IPS-20b (cell line): ENCODE results near the gene LPP.

Experiments used
- H3K27ac ChIP-seq: one replicate; pipeline ENCODE4 v1.5.1; 2013; ENCODE audit warnings: low read length
- H3K27me3 ChIP-seq: 2 replicates; pipeline ENCODE4 v1.6.1; 2013; ENCODE audit warnings: mild to moderate bottlenecking, low read length, inconsistent platforms; ENCODE audit not compliant: insufficient read depth
- H3K36me3 ChIP-seq: 2 replicates; pipeline ENCODE4 v1.6.1; 2013; ENCODE audit warnings: low read depth, mild to moderate bottlenecking, inconsistent platforms, low read length, moderate library complexity; ENCODE audit not compliant: insufficient read depth
- H3K4me1 ChIP-seq: 2 replicates; pipeline ENCODE4 v1.6.1; 2013; ENCODE audit warnings: mild to moderate bottlenecking, control low read depth, inconsistent platforms, low read length, moderate library complexity; ENCODE audit not compliant: insufficient read depth
- H3K4me3 ChIP-seq: 2 replicates; pipeline ENCODE4 v1.5.1; 2013; ENCODE audit warnings: mild to moderate bottlenecking, low read length, inconsistent platforms
- H3K9ac ChIP-seq: 2 replicates; pipeline ENCODE4 v1.6.1; 2013; ENCODE audit warnings: low read depth, mild to moderate bottlenecking, inconsistent platforms, low read length, moderate library complexity
- H3K9me3 ChIP-seq: 2 replicates; pipeline ENCODE4 v1.6.1; 2013; ENCODE audit warnings: mild to moderate bottlenecking, low read depth, low read length, inconsistent platforms; ENCODE audit not compliant: insufficient read depth

Gene LPP

DNA sequence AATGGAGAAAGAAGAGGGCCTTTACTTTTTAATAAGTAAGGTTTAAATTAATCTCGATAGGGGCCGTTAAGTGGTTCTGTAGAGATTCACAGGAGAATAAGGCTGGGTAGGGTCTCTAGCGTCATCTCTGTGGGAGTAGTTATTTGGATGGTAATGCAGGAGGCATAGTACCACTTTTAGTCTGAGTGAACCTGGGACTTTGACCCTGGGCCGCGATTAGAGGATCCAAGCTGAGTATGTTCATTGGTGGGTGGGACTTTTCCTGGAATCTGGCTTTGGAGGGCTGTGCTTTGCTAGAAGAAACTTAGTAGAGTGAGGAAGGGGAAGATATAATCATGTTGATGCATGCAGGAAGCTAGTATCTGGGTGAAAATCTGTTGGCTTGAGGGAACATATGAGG is 4.0 kb downstream of the LPP start:
- H3K36me3 ChIP-seq = no peaks in the 10 kb centered on the region
- H3K9me3 ChIP-seq = no peaks in the 10 kb centered on the region
- H3K4me1 ChIP-seq = peaks cover 17% of the 10 kb centered on the region

DNA sequence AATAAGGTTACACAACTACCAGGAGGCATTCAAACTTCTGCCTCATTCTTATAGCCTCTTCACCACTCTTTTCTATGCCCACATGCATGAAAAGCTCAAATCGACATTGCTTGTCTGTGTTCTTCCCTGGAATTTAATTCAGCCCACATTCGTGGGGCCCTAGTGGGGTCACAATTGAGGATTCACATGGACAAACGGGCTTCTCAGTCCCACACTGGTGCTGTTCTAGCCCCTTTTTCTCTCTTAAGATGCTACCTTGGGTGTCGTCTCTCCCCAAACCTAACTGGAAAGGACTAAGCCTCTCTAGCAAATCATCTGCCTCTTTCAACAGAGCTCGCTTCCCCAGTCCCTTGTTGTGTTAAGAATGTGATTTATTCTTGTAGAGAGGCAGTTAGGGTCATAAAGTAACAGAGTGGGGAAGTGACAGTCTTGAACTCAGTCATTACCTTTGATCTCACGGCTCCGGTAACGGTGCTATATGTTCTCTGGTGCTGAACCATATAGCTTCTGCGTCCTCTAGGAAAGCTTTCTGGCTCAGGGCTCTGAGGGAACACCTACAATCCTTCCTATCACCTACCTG is 4.9 kb downstream of the LPP start:
- Histone ChIP-seq H3K4me3 (no peak overlapping the region), H3K27me3 (0 out of 2 replicates have a peak, but pooled peaks cover 3% of the 10 kb centered on the region), H3K9ac (no peak overlapping the region), H3K4me1 (peaks cover 17% of the 10 kb centered on the region), H3K9me3 (no peaks in the 10 kb centered on the region), H3K27ac (no peak overlapping the region), H3K36me3 (no peaks in the 10 kb centered on the region)

More for the DNA sequence above, 4.0 kb downstream of the LPP start:
- Histone ChIP-seq H3K4me3 (no peak overlapping the region), H3K27ac (no peak overlapping the region), H3K9ac (no peak overlapping the region), H3K27me3 (0 out of 2 replicates have a peak, but pooled peaks cover 3% of the 10 kb centered on the region)

DNA sequence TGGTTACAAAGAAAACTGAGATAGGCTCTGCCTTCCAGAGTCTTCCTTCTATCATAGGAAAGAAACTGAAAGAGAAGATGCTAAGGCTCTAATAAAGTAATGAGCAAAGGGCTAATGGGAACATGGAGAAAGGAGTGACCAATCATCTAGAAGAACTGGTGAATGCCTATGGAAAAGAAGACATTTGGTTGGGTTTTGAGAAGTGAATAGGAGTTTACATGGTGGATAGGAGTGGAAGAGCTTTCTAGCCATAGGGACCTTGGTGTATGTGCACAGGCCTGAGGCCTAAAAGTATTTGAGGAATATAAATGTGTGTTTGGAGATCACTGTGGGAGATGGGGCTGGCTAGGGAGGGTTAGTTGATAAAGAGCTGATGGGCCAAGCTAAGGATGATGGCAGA is 6.8 kb downstream of the LPP start:
- H3K36me3 ChIP-seq = no peaks in the 10 kb centered on the region
- H3K4me1 ChIP-seq = peaks cover 10% of the 10 kb centered on the region; the same call in 1 of the 2 replicates
- H3K27ac ChIP-seq = no peak overlapping the region

DNA sequence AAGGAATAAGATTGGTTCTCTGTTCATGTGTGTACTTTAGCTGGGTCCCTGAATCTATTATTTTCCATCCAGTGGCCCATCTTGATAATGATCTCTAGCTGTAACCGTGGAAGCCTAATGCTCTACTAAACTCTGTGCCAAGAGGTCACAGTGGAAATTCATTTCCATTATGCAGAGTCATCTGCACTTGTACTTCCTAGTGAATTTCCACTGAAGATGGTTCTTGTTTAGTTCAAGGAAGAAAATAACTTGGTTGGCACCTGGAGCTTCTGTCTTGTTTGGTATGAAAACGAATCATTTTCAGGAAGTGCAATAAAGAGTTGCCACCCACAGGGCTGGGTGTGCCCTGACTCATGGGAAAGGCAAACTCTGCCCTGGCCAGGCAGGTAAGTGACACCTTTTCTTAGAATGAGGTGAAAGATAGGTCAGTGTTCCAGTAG is 10.3 kb downstream of the LPP start:
- H3K4me3 ChIP-seq = no peak overlapping the region
- no peak overlapping the region for H3K9ac ChIP-seq
- H3K4me1 ChIP-seq = peaks cover 6% of the 10 kb centered on the region; the same call in 1 of the 2 replicates
- H3K27me3 ChIP-seq = no peaks in the 10 kb centered on the region
- H3K36me3 ChIP-seq = no peaks in the 10 kb centered on the region
- H3K9me3 ChIP-seq = no peaks in the 10 kb centered on the region
- no peak overlapping the region for H3K27ac ChIP-seq

More for the DNA sequence above, 6.8 kb downstream of the LPP start:
- Histone ChIP-seq H3K9ac (no peak overlapping the region), H3K27me3 (no peaks in the 10 kb centered on the region), H3K9me3 (no peaks in the 10 kb centered on the region), H3K4me3 (no peak overlapping the region)

DNA sequence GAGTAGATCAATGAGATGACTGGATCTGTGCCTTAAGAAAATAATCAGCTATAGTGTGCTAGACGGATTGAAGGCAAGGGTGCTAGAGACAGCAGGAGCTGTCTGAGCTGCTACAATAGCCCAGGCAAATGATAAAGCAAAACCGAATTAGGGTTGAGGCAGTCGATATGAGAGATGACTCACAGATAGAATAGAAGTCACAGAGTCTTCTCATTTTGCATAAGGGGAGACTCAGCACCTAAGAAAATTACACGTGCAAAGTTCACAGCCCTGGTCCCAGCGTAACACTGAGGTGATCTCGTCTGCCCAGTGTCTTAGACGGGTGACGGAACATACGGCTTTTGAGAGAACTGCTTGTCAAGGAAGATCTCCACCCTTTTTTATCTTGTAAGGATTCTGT is 11.6 kb downstream of the LPP start:
- Histone ChIP-seq H3K4me1 (peaks cover 7% of the 10 kb centered on the region; the same call in 1 of the 2 replicates), H3K9ac (no peak overlapping the region), H3K36me3 (no peaks in the 10 kb centered on the region), H3K27me3 (no peaks in the 10 kb centered on the region), H3K4me3 (no peak overlapping the region), H3K9me3 (no peaks in the 10 kb centered on the region), H3K27ac (no peak overlapping the region)

DNA sequence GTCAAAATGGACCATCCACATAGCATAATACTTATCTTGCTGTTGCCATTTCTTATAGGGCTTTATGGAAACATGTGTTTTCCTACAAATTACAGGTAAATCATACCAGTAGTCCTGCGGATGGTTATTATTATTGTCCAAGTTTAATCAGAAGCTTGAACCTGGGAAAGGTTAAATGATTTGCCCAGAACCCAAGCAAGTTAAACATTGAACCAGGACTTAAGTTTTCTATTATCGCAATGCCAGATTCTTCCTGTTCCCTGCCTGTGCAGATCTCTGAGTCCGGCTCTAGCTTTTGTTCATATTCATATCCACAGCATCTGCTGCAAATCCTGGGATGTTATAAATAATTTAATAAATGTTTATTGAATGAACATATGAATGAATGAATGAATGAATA is 12.5 kb downstream of the LPP start:
- Histone ChIP-seq H3K9ac (no peak overlapping the region), H3K9me3 (no peaks in the 10 kb centered on the region), H3K4me1 (peaks cover 14% of the 10 kb centered on the region; the same call in 1 of the 2 replicates), H3K27me3 (no peaks in the 10 kb centered on the region), H3K4me3 (no peak overlapping the region), H3K36me3 (no peaks in the 10 kb centered on the region), H3K27ac (no peak overlapping the region)

DNA sequence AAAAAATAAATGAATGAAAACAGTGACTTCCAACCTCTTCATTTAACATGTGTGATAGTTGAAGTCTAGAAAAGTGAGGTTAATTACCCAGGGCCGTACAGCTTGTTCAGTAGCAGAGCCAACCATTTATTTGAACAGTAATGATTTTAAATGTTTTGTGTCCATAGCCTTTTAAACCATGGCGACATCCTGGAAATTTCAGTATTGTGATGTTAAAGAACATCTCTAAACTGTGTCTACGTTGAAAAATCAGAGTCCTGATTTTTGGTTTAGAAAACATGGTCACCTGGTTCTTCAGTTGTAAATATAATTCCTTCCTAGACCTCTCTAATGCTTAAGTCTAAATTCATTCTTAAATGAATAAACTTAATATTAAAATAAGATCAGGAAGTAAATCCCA is 14.2 kb downstream of the LPP start:
- no peaks in the 10 kb centered on the region for H3K27me3 ChIP-seq
- H3K9me3 ChIP-seq = no peaks in the 10 kb centered on the region
- H3K36me3 ChIP-seq = no peaks in the 10 kb centered on the region
- H3K4me3 ChIP-seq = no peak overlapping the region
- peaks cover 14% of the 10 kb centered on the region; the same call in 1 of the 2 replicates for H3K4me1 ChIP-seq
- no peak overlapping the region for H3K9ac ChIP-seq
- no peak overlapping the region for H3K27ac ChIP-seq

DNA sequence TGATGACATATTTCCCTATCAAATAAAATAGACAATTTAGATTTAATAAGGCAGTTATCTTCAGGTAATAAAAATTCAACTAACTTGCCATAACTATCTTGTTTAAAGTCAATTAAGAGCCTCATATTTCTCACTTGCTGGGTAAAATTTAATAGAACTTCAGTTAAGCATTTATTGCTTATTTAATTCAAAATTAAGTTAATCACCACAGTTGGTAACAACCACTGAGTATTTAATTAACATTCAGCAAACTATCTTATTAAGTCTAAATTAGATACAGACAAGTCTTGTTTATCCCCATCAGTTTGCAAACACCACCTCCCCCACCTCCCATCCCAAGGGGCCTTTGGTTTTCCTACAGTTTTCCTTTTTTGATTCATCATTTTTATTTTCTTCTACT is 14.7 kb downstream of the LPP start:
- H3K4me1 ChIP-seq = peaks cover 14% of the 10 kb centered on the region; the same call in 1 of the 2 replicates
- H3K9ac ChIP-seq = no peak overlapping the region
- H3K27me3 ChIP-seq = no peaks in the 10 kb centered on the region

DNA sequence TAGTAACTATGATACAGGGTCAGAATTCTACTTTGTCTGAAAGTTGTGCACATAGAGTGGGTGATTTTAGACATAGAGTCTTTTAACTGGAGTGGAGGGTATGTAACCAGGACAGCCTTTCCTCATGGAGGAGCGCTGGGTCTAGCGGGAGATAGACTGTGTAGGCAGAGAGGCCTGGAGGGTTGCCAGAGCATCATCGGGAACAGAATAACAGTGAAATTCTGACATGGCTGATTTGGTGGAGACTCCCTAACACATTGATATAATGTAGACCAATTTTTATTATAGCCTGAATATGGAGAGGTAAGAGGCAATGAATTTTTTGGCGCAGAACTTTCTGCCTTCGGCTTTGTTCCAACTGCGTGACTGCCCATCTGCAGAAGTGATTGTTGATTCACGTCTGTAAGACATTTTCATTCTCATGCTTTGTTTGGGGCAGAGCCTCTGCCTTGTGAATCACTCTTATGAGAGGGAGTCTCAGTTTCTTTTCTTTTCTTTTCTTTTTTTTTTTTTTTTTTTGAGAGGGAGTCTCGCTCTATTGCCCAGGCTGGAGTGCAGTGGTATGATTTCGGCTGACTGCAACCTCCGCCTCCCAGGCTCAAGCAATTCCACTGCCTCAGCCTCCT is 16.0 kb downstream of the LPP start:
- Histone ChIP-seq H3K27ac (no peak overlapping the region), H3K4me3 (no peak overlapping the region), H3K9ac (no peak overlapping the region), H3K9me3 (no peaks in the 10 kb centered on the region), H3K27me3 (no peaks in the 10 kb centered on the region), H3K36me3 (no peaks in the 10 kb centered on the region), H3K4me1 (peaks cover 14% of the 10 kb centered on the region; the same call in 1 of the 2 replicates)

More for the DNA sequence above, 14.7 kb downstream of the LPP start:
- no peaks in the 10 kb centered on the region for H3K9me3 ChIP-seq
- no peaks in the 10 kb centered on the region for H3K36me3 ChIP-seq
- H3K27ac ChIP-seq = no peak overlapping the region
- no peak overlapping the region for H3K4me3 ChIP-seq

DNA sequence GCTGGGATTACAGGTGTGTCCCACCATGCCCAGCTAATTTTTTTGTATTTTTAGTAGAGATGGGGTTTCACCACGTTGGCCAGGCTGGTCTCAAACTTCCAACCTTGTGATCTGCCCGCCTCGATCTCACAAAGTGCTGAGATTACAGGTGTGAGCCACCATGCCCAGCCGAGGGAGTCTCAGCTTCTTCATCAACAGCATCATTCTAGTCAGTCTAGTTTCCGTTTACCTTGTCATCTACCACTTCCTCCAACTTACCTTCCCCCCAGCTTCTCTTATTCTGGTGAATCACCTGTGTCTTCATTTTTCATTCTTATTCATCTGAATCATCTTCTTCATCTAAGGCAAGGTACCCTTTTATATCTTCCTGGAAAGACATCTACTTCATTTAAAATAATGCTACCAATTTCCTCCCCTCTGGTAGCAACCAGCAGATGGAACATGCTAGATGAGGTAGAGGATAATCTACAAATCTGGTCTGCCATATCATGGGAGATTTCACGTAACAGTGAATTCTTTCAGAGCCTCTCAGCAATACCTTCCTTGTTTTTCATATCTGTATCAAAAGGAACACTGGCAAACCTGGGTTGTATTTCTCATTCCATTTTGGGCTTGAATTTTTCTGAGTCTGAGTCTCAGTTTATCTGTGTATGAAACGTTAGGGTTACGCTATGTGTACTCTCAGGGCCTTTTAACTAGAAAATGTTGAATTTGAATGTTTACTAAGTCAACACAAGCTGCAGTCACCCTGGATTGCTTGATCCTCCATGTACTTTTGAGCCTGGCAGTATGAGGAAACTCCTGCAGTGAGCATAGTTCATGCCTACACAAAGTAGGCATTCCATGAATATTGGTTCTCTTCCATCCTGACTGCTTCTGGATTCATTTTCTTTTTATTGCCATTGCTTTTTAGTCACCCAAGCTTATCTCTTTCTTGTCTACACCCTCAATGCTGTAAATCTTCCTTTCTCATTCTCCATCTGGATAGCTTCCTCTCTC is 16.8 kb downstream of the LPP start:
- Histone ChIP-seq H3K36me3 (no peaks in the 10 kb centered on the region), H3K4me3 (no peak overlapping the region), H3K27ac (no peak overlapping the region), H3K4me1 (peaks cover 14% of the 10 kb centered on the region; the same call in 1 of the 2 replicates), H3K9ac (no peak overlapping the region), H3K9me3 (no peaks in the 10 kb centered on the region), H3K27me3 (no peaks in the 10 kb centered on the region)

DNA sequence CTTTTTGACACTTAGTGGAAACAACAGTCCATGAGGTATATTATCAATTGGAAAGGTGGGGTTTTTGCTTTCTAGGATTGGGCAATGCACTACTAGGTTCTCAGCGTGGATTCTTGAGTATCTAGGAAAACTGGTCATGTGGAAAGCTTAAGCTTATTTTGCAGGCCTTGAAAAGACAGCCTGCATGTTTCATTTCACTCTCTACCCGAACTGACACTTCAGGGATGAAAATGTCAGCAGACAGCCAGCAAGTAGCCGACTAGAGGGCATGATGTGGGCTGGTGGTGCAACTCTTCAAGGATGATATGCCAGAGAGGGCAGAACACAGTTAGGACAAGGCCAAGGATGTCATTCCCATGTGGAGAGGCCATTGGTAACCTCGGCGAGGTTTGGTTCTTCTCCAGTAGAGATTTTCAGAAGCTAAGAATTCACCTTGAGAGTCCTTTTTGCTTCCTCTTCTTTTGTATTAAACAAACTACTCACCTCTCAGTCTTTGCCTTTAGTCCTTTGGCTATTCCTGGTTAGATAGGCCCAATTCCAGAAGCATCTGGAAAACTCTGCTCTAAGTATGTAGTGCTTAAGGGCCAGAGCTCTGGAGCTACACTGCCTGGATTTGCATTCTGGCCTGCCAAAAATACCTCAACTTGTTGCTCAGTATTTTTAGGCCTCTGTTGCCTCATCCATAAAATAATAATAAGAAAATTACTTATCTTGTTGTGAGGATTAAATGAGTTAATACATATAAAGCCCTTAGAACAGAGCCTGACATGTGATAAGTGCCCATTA is 17.9 kb downstream of the LPP start:
- Histone ChIP-seq H3K9me3 (no peaks in the 10 kb centered on the region), H3K36me3 (no peaks in the 10 kb centered on the region), H3K9ac (no peak overlapping the region), H3K27me3 (no peaks in the 10 kb centered on the region), H3K4me3 (no peak overlapping the region), H3K27ac (no peak overlapping the region), H3K4me1 (peaks cover 14% of the 10 kb centered on the region; the same call in 1 of the 2 replicates)
